Measurements from ENCODE around the gene GPR12. TPM values are rescaled to one million over a fixed set of nuclear protein-coding genes. Genes with fewer than 3 reads are reported as not detected.

The GPR12 gene
- total RNA-seq, 3 donors from 2014 or later = not detected

Other genes starting within 250 kb of the GPR12 start
- gene WASF3, start 203.1 kb downstream of the GPR12 start, total RNA-seq = under 1 TPM; 0.14 to 0.33 (median 0.26) TPM